HEK293 (cell line): ENCODE data around the gene SLC1A7.

ENCODE experiments used
- CTCF ChIA-PET: fragments of 350-600 bp; formaldehyde crosslinking; extraction: SDS; loops from one replicate; lab custom pipeline; 2021; ENCODE audit warnings: antibody characterized with exemption; lab: Yijun Ruan, JAX
- POLR2A ChIA-PET: fragments of 300-600 bp; formaldehyde crosslinking; extraction: SDS; loops from one replicate; lab custom pipeline; 2020; ENCODE audit warnings: antibody characterized with exemption, inconsistent platforms; lab: Yijun Ruan, JAX
- H3K27ac ChIP-seq: fragments of 200-500 bp; sonication (Bioruptor generic); 2 replicates; pipeline ENCODE4 v1.5.1; 2014; ENCODE audit warnings: low read depth, low read length, control low read depth, inconsistent platforms; ENCODE audit errors: extremely low read depth
- H3K36me3 ChIP-seq, 2 experiments: fragments of 200-500 bp in 1 of 2; sonication (Bioruptor generic) in 1 of 2; 1 replicate in 1 of 2; 2 replicates in 1 of 2; pipeline ENCODE4 v1.5.1; 2014 to 2017; ENCODE audit warnings: inconsistent platforms in 2 of 2, low read length in 2 of 2; ENCODE audit not compliant: control insufficient read depth in 2 of 2, insufficient read depth in 1 of 2
- H3K4me1 ChIP-seq: fragments of 200-500 bp; sonication (Bioruptor generic); 2 replicates; pipeline ENCODE4 v1.5.1; 2014; ENCODE audit warnings: mild to moderate bottlenecking, low read length, inconsistent platforms; ENCODE audit not compliant: control insufficient read depth, insufficient read depth
- H3K4me3 ChIP-seq: 2 replicates; pipeline ENCODE4 v1.5.1; 2011; ENCODE audit warnings: low read depth, mild to moderate bottlenecking, control low read depth, low read length, moderate library complexity
- H3K9me3 ChIP-seq: fragments of 200-500 bp; sonication (Bioruptor generic); 2 replicates; pipeline ENCODE4 v1.5.1; 2014; ENCODE audit warnings: low read depth, low read length, inconsistent platforms; ENCODE audit not compliant: control insufficient read depth, insufficient read depth
- BCL11A ChIP-seq: fragments of 450-650 bp; formaldehyde crosslinking; IDR thresholded peaks from 2 replicates; pipeline ENCODE4 v1.5.1; 2016; ENCODE audit warnings: low read depth, missing biosample characterization, missing genetic modification characterization
- BCL6B ChIP-seq: fragments of 450-650 bp; formaldehyde crosslinking; IDR thresholded peaks from 2 replicates; pipeline ENCODE4 v1.5.1; 2017; ENCODE audit warnings: missing biosample characterization, missing genetic modification characterization
- HIC1 ChIP-seq: fragments of 450-650 bp; formaldehyde crosslinking; IDR thresholded peaks from 2 replicates; pipeline ENCODE4 v1.5.1; 2016; ENCODE audit warnings: missing biosample characterization, missing genetic modification characterization
- HOXC10 ChIP-seq: sonication (generic); formaldehyde crosslinking; IDR thresholded peaks from 2 replicates; pipeline ENCODE4 v1.8.1; 2023; ENCODE audit warnings: mild to moderate bottlenecking, missing genetic modification reagents
- MEIS1 ChIP-seq: sonication (generic); formaldehyde crosslinking; IDR thresholded peaks from 2 replicates; pipeline ENCODE4 v1.8.1; 2022; ENCODE audit warnings: missing genetic modification reagents, mild to moderate bottlenecking, borderline replicate concordance
- PRDM1 ChIP-seq: fragments of 450-650 bp; formaldehyde crosslinking; IDR thresholded peaks from 2 replicates; pipeline ENCODE4; 2016; ENCODE audit warnings: missing biosample characterization, missing genetic modification characterization
- REPIN1 ChIP-seq: fragments of 450-650 bp; formaldehyde crosslinking; IDR thresholded peaks from 2 replicates; pipeline ENCODE4 v1.5.1; 2017; ENCODE audit warnings: missing biosample characterization, missing genetic modification characterization, low read depth
- SCRT1 ChIP-seq: fragments of 450-650 bp; formaldehyde crosslinking; IDR thresholded peaks from 2 replicates; pipeline ENCODE4 v1.5.1; 2016; ENCODE audit warnings: missing biosample characterization, missing genetic modification characterization, borderline replicate concordance
- TSHZ1 ChIP-seq: fragments of 450-650 bp; formaldehyde crosslinking; IDR thresholded peaks from 2 replicates; pipeline ENCODE4 v1.5.1; 2016; ENCODE audit warnings: missing biosample characterization, missing genetic modification characterization, borderline replicate concordance
- ZBTB48 ChIP-seq: fragments of 450-650 bp; formaldehyde crosslinking; IDR thresholded peaks from 2 replicates; pipeline ENCODE4 v1.5.1; 2016; ENCODE audit warnings: missing biosample characterization, missing genetic modification characterization
- ZFP37 ChIP-seq: fragments of 450-650 bp; formaldehyde crosslinking; IDR thresholded peaks from 2 replicates; pipeline ENCODE4 v1.5.1; 2016; ENCODE audit warnings: missing biosample characterization, missing genetic modification characterization
- ZFP69B ChIP-seq: fragments of 450-650 bp; formaldehyde crosslinking; IDR thresholded peaks from 2 replicates; pipeline ENCODE4 v1.5.1; 2016; ENCODE audit warnings: missing biosample characterization, missing genetic modification characterization
- ZNF132 ChIP-seq: fragments of 450-650 bp; formaldehyde crosslinking; IDR thresholded peaks from 2 replicates; pipeline ENCODE4 v1.5.1; 2017; ENCODE audit warnings: missing biosample characterization, missing genetic modification characterization, borderline replicate concordance
- ZNF155 ChIP-seq: fragments of 450-650 bp; formaldehyde crosslinking; IDR thresholded peaks from 2 replicates; pipeline ENCODE4 v1.5.1; 2016; ENCODE audit warnings: missing biosample characterization, missing genetic modification characterization
- ZNF214 ChIP-seq: fragments of 450-650 bp; formaldehyde crosslinking; IDR thresholded peaks from 2 replicates; pipeline ENCODE4 v1.5.1; 2017; ENCODE audit warnings: missing biosample characterization, mild to moderate bottlenecking, missing genetic modification characterization, borderline replicate concordance
- ZNF248 ChIP-seq: fragments of 450-650 bp; formaldehyde crosslinking; IDR thresholded peaks from 2 replicates; pipeline ENCODE4 v1.5.1; 2017; ENCODE audit warnings: missing biosample characterization, missing genetic modification characterization
- ZNF311 ChIP-seq: fragments of 450-650 bp; formaldehyde crosslinking; IDR thresholded peaks from 2 replicates; pipeline ENCODE4 v1.5.1; 2017; ENCODE audit warnings: missing biosample characterization, missing genetic modification characterization, borderline replicate concordance
- ZNF354C ChIP-seq: fragments of 450-650 bp; formaldehyde crosslinking; IDR thresholded peaks from 2 replicates; pipeline ENCODE4 v1.5.1; 2016; ENCODE audit warnings: missing biosample characterization, missing genetic modification characterization, low read depth, borderline replicate concordance
- ZNF362 ChIP-seq: fragments of 450-650 bp; formaldehyde crosslinking; IDR thresholded peaks from 2 replicates; pipeline ENCODE4 v1.5.1; 2016; ENCODE audit warnings: missing biosample characterization, missing genetic modification characterization
- ZNF558 ChIP-seq: fragments of 450-650 bp; formaldehyde crosslinking; IDR thresholded peaks from 2 replicates; pipeline ENCODE4 v1.5.1; 2016; ENCODE audit warnings: missing biosample characterization, missing genetic modification characterization
- ZNF596 ChIP-seq: fragments of 450-650 bp; IDR thresholded peaks from 2 replicates; pipeline ENCODE4 v1.5.0; 2018; ENCODE audit warnings: missing biosample characterization, mild to moderate bottlenecking, missing genetic modification characterization, moderate library complexity
- ZNF626 ChIP-seq: fragments of 450-650 bp; sonication (Bioruptor Pico); formaldehyde crosslinking; IDR thresholded peaks from 2 replicates; pipeline ENCODE4 v1.5.1; 2018; ENCODE audit warnings: missing biosample characterization, missing genetic modification characterization, inconsistent platforms
- ZNF776 ChIP-seq: fragments of 450-650 bp; formaldehyde crosslinking; IDR thresholded peaks from 2 replicates; pipeline ENCODE4 v1.5.0; 2017; ENCODE audit warnings: missing biosample characterization, missing genetic modification characterization, borderline replicate concordance
- ZNF843 ChIP-seq: fragments of 450-650 bp; formaldehyde crosslinking; IDR thresholded peaks from 2 replicates; pipeline ENCODE4 v1.5.1; 2016; ENCODE audit warnings: missing biosample characterization, missing genetic modification characterization
- ZSCAN23 ChIP-seq: fragments of 450-650 bp; formaldehyde crosslinking; IDR thresholded peaks from 2 replicates; pipeline ENCODE4 v1.5.1; 2016; ENCODE audit warnings: missing biosample characterization, missing genetic modification characterization

Gene SLC1A7

GRCh38 chr1:53130598-53130877 lies 11.9 kb downstream of the SLC1A7 start:
- Histone ChIP-seq H3K9me3 (no peaks in the 10 kb centered on the region), H3K27ac (no peak overlapping the region), H3K4me1 (no peaks in the 10 kb centered on the region)
- TF ChIP-seq ZNF843 (no peak), ZNF626 (tag by site-specific recombination) (no peak), ZFP37 (no peak), HOXC10 (CRISPR knock-in tag) (no peak)
- TF ChIP-seq, all 188 proteins: peak for 0
- ChIA-PET POLR2A (no interaction called here), CTCF (interaction anchor here (0.6 to 0.9 kb wide), 2 partner anchors 51 to 460 kb away, joined by 3 to 6 read pairs; no protein-coding TSS in a partner anchor)
- Histone ChIP-seq H3K36me3 (no peaks in the 10 kb centered on the region), H3K4me3 (no peak overlapping the region)

GRCh38 chr1:53129891-53130597 lies 12.4 kb downstream of the SLC1A7 start:
- Histone ChIP-seq H3K9me3 (no peaks in the 10 kb centered on the region), H3K4me1 (no peaks in the 10 kb centered on the region), H3K4me3 (no peak overlapping the region), H3K36me3 (no peaks in the 10 kb centered on the region), H3K27ac (no peak overlapping the region)
- CTCF ChIA-PET = interaction anchor here (0.6 to 0.9 kb wide), 4 partner anchors 44 to 460 kb away, joined by 3 to 6 read pairs (median 3); no protein-coding TSS in a partner anchor
- TF ChIP-seq TSHZ1 (tag by site-specific recombination) = no peak
- no peak for TF ChIP-seq ZNF155 (tag by site-specific recombination)
- TF ChIP-seq SCRT1 (tag by site-specific recombination) = no peak
- TF ChIP-seq ZNF354C (tag by site-specific recombination) = no peak
- TF ChIP-seq ZNF596 (tag by site-specific recombination) = no peak
- TF ChIP-seq PRDM1 (tag by site-specific recombination) = no peak
- no peak for TF ChIP-seq ZNF362 (tag by site-specific recombination)
- TF ChIP-seq REPIN1 (tag by site-specific recombination) = no peak
- TF ChIP-seq BCL6B (tag by site-specific recombination) = no peak
- no peak for TF ChIP-seq ZNF311 (tag by site-specific recombination)
- no peak for TF ChIP-seq ZNF248 (tag by site-specific recombination)
- POLR2A ChIA-PET = no interaction called here

- H3K4me3 ChIP-seq = no peak overlapping the region
- no peaks in the 10 kb centered on the region for H3K4me1 ChIP-seq
- POLR2A ChIA-PET = no interaction called here
- CTCF ChIA-PET = interaction anchor here (1.0 to 1.3 kb wide), 2 partner anchors 9 to 54 kb away, joined by 3 to 5 read pairs; no protein-coding TSS in a partner anchor
- no peaks in the 10 kb centered on the region for H3K9me3 ChIP-seq
- H3K27ac ChIP-seq = no peak overlapping the region
- H3K36me3 ChIP-seq = no peaks in the 10 kb centered on the region
- TF ChIP-seq ZSCAN23 (tag by site-specific recombination) = no peak
- no peak for TF ChIP-seq ZNF776
- TF ChIP-seq ZBTB48 = no peak
- TF ChIP-seq MEIS1 (CRISPR knock-in tag) = no peak
- no peak for TF ChIP-seq ZFP69B
- TF ChIP-seq BCL11A (tag by site-specific recombination) = no peak
- TF ChIP-seq ZNF558 (tag by site-specific recombination) = no peak
- no peak for TF ChIP-seq ZNF214
- TF ChIP-seq HIC1 = no peak
- TF ChIP-seq ZNF132 (tag by site-specific recombination) = no peak
These were observed 14.0 kb downstream of the SLC1A7 start for GRCh38 chr1:53128401-53128800.
